Left lobe of liver (tissue), 2 donors: ENCODE results near the gene GON4L. TPM values are rescaled to one million over a fixed set of nuclear protein-coding genes. Genes with fewer than 3 reads are reported as not detected.
"Not testable (repeated sequence)": the region's sequence is repeated elsewhere in the genome, so short reads cannot be mapped to it uniquely, and the experiment has no call there.

ENCODE experiments used
- ATAC-seq: fragments of 200-7000 bp; cut with Tn5 transposase; one replicate; pipeline ENCODE4 v1.9.1; 2020; ENCODE audit warnings: mild to moderate bottlenecking, moderate library complexity
- DNase-seq: peaks from one replicate; pipeline ENCODE4 v3.0.0-alpha.2; 2020; ENCODE audit warnings: low spot score
- total RNA-seq: library from RNA; stranded (reverse); gene quantifications from one replicate; pipeline ENCODE4 v1.2.1, GENCODE V29; 2021
- donor health status: DM: no; HTN: no; CAD: no; lungs with moderate emphysema.
- donor health status: DM: no; HTN: yes; CAD: no.

Gene GON4L
- total RNA-seq, 1 donor from 2014 or later = 19.9 TPM

GRCh38 chr1:155834296-155834926 lies 22.6 kb downstream of the GON4L start:
- DNase-seq = peak; percentile 7
- ATAC-seq = no peak

- peak; percentile 10 for DNase-seq
Observed at GRCh38 chr1:155833665-155834295, 23.2 kb downstream of the GON4L start.

GRCh38 chr1:155831279-155831976 lies 25.6 kb downstream of the GON4L start:
- peak; percentile 16 for DNase-seq
- no peak for ATAC-seq

More at GRCh38 chr1:155833665-155834295, 23.2 kb downstream of the GON4L start:
- ATAC-seq = no peak

- peak; percentile 11 for DNase-seq
Observed at GRCh38 chr1:155827450-155827849, 29.6 kb downstream of the GON4L start.

GRCh38 chr1:155816351-155816750 lies 40.7 kb downstream of the GON4L start:
- DNase-seq (no peak), ATAC-seq (no peak)

More at GRCh38 chr1:155827450-155827849, 29.6 kb downstream of the GON4L start:
- ATAC-seq = no peak

- ATAC-seq (no peak), DNase-seq (no peak)
Observed at GRCh38 chr1:155813672-155814071, 43.3 kb downstream of the GON4L start.

- no peak for ATAC-seq
- no peak for DNase-seq
Observed at GRCh38 chr1:155812878-155813277, 44.1 kb downstream of the GON4L start.

GRCh38 chr1:155809088-155809487 lies 47.9 kb downstream of the GON4L start:
- no peak for DNase-seq
- ATAC-seq = no peak

- ATAC-seq = no peak
- DNase-seq = no peak
Observed at GRCh38 chr1:155801149-155801548, 55.9 kb downstream of the GON4L start.

GRCh38 chr1:155795618-155796017 lies 61.4 kb downstream of the GON4L start:
- not testable (repeated sequence) for ATAC-seq

GRCh38 chr1:155794605-155795245 lies 62.3 kb downstream of the GON4L start:
- DNase-seq = no peak
- no peak for ATAC-seq

More at GRCh38 chr1:155795618-155796017, 61.4 kb downstream of the GON4L start:
- DNase-seq = not testable (repeated sequence)

GRCh38 chr1:155793213-155793612 lies 63.8 kb downstream of the GON4L start:
- DNase-seq (no peak), ATAC-seq (no peak)

- DNase-seq (no peak), ATAC-seq (no peak)
Observed at GRCh38 chr1:155777582-155777981, 79.4 kb downstream of the GON4L start.

GRCh38 chr1:155776414-155776813 lies 80.6 kb downstream of the GON4L start:
- DNase-seq (no peak), ATAC-seq (no peak)

- ATAC-seq (no peak), DNase-seq (no peak)
Observed at GRCh38 chr1:155773221-155773620, 83.8 kb downstream of the GON4L start.

- DNase-seq (no peak), ATAC-seq (no peak)
Observed at GRCh38 chr1:155769257-155769656, 87.8 kb downstream of the GON4L start.

- DNase-seq, ATAC-seq: not testable (repeated sequence)
Observed at GRCh38 chr1:155767399-155767989, 89.5 kb downstream of the GON4L start.

- ATAC-seq, DNase-seq: not testable (repeated sequence)
Observed at GRCh38 chr1:155763989-155764388, 93.0 kb downstream of the GON4L start.

GRCh38 chr1:155763090-155763815 lies 93.8 kb downstream of the GON4L start:
- not testable (repeated sequence) for DNase-seq, ATAC-seq

GRCh38 chr1:155761736-155762405 lies 95.1 kb downstream of the GON4L start:
- ATAC-seq (no peak), DNase-seq (no peak)
